Fibroblast of mammary gland (primary cell): Measurements from ENCODE around the gene NUMBL.
"Not testable (repeated sequence)": the region's sequence is repeated elsewhere in the genome, so short reads cannot be mapped to it uniquely, and the experiment has no call there.

ENCODE experiments used
- DNase-seq: peaks from one replicate; pipeline ENCODE4 v3.0.0-alpha.2; 2010; ENCODE audit warnings: low read depth
- H3K4me3 ChIP-seq: 2 replicates; pipeline ENCODE4 v1.5.1; 2011; ENCODE audit warnings: low read depth, mild to moderate bottlenecking, low read length, moderate library complexity; ENCODE audit not compliant: control insufficient read depth
- CTCF ChIP-seq: conservative IDR thresholded peaks from 2 replicates; pipeline ENCODE4 v1.5.1; 2011; ENCODE audit warnings: low read depth, low read length, inconsistent platforms; ENCODE audit not compliant: control insufficient read depth, insufficient read depth

The NUMBL gene

GRCh38 chr19:40690050-40690692 is at the start of gene NUMBL:
Gene NUMBL, minus strand, starts transcription at chr19:40690651. Its CDS starts 168 bp downstream, at chr19:40690483.
- no peak for DNase-seq
- peak within 1 kb of the TSS; percentile 73 for H3K4me3 ChIP-seq
- TF ChIP-seq CTCF: no peak

- DNase-seq: no peak
These were observed 48.8 kb upstream of the NUMBL start for GRCh38 chr19:40739030-40739839.

GRCh38 chr19:40737102-40737644 is 46.7 kb upstream of the NUMBL start:
- no peak overlapping the region for H3K4me3 ChIP-seq
- TF ChIP-seq CTCF: no peak
- DNase-seq: no peak

More at GRCh38 chr19:40739030-40739839, 48.8 kb upstream of the NUMBL start:
- H3K4me3 ChIP-seq: no peak overlapping the region
- TF ChIP-seq CTCF: no peak

- H3K4me3 ChIP-seq: no peak overlapping the region
- no peak for DNase-seq
- TF ChIP-seq CTCF: no peak
These were observed 46.2 kb upstream of the NUMBL start for GRCh38 chr19:40736661-40737060.

GRCh38 chr19:40735013-40735771 is 44.7 kb upstream of the NUMBL start:
- H3K4me3 ChIP-seq: no peak overlapping the region
- no peak for TF ChIP-seq CTCF
- DNase-seq: no peak

- TF ChIP-seq CTCF: no peak
- DNase-seq: no peak
- H3K4me3 ChIP-seq: no peak overlapping the region
These were observed 42.7 kb upstream of the NUMBL start for GRCh38 chr19:40733149-40733548.

- not testable (repeated sequence) for DNase-seq, H3K4me3 ChIP-seq
These were observed 41.9 kb upstream of the NUMBL start for GRCh38 chr19:40732304-40732703.

GRCh38 chr19:40730065-40730464 is 39.6 kb upstream of the NUMBL start:
- H3K4me3 ChIP-seq, DNase-seq: not testable (repeated sequence)
